Medulla oblongata (tissue), 1 donor: ENCODE measurements around the gene ZMYM4.
A peak's percentile ranks its signal among the peaks of the same experiment; 100 is the strongest.
"Not testable (repeated sequence)": the region's sequence is repeated elsewhere in the genome, so short reads cannot be mapped to it uniquely, and the experiment has no call there.

Source experiments
- DNase-seq: peaks from one replicate; pipeline ENCODE4 v3.0.0-alpha.2; 2015; ENCODE audit errors: extremely low spot score

The ZMYM4 gene

DNA sequence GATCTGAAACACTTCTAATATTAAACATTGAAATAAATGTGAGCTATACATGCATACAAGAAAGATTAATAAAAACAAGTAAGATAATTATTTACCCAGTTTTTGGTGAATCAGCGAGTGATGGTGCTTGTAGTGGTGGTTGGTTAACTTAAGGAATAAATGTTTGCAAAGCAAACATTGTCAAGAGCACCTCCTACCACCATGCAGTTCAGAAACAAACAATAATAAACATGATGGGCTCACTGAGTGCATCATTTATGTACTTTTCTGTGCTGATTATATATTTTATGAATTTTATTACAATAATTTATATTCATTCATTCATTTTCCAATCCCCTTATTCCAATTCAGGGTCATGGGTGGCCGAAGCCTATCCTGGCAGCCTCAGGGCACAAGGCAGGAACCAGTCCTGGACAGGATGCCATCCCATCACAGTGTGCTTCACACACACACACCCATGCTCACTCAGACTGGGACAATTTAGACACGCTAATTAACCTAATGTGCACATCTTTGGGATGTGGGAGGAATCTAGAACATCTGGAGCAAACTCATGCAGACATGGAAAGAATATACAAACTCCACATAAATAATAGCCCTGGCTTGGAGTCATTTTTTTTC is 57.8 kb downstream of the ZMYM4 start:
- no peak for DNase-seq

DNA sequence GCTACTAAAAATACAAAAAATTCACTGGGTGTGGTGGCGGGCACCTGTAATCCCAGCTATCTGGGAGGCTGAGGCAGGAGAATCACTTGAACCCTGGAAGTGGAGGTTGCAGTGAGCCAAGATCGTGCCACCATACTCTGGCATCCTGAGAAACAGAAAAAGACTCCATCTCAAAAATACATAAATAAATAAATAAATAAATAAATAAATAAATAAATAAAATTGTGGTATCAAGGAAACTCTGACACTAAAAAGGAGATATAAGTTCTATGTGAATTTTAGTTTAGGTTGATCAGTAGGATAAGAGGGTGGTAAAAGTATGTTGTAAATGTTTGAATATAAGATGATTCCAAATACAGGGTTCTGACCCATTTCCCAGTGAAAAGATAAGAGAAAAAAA is 63.1 kb downstream of the ZMYM4 start:
- not testable (repeated sequence) for DNase-seq

DNA sequence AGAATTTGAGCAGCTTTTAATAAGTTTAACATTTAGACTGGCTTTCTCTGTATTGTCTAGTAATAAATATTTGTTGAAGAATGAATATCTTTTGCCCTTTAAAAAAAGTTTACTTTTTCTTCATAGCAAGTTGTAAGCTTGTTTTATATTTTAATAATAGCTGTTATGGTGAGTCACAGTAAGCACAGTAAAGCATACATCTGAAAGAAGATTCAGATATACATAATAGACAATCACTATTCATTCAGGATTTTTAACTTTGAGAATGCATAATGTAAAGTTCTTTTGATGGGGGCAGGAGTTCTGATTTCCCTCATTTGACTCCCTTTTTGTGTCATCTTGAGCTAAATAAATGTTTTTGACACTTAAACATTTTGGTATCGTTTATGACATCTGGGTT is 66.0 kb downstream of the ZMYM4 start:
- DNase-seq, result no peak

DNA sequence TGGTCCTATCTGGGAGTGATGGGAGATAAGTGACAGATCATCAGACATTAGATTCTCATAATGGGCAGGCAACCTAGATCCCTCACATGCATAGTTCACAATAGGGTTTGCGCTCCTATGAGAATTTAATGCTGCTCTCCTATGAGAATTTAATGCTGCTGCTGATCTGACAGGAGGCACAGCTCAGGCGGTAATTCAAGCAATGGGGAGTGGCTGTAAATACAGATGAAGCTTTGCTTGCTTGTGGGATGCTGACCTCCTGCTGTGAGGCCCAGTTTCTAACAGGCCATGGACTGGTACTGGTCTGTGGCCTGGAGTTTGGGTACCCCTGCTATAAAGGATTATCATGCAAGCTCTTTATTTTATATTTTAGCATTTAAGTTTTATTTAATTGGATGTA is 72.0 kb downstream of the ZMYM4 start:
- no peak for DNase-seq

DNA sequence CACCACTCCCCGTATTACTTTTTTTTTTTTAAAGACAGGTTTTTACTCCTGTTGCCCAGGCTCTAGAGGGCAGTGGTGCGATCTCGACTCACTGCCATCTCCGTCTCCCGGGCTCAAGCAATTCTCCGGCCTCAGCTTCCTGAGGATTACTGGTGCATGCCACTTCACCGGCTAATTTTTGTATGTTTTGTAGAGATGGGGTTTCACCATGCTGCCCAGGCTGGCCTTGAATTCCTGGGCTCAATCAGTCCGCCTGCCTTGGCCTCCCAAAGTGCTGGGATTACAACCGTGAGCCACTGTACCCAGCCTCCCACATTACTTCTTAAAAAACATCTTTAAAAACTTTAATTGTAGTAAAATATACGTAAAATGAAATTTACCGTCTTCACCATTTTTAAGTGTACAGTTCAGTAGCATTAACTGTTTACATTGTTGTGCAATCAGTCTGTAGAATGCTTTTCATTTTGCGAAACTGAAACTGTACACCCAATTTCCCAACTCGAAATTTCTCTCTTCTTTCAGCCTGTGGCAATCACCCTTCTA is 77.0 kb downstream of the ZMYM4 start:
- DNase-seq, result no peak

DNA sequence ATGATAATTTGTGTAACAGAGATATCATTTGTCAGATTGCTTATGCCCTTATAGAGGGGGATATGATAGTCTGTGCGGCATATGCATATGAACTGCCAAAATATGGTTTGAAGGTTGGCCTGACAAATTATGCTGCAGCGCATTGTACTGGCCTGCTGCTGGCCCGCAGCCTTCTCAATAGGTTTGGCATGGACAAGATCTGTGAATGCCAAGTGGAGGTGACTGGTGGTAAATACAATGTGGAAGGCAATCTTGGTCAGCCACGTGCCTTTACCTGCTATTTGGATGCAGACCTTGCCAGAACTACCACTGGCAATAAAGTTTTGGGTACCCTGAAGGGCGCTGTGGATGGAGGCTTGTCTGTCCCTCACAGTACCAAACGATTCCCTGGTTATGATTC is 82.4 kb downstream of the ZMYM4 start:
- no peak for DNase-seq

DNA sequence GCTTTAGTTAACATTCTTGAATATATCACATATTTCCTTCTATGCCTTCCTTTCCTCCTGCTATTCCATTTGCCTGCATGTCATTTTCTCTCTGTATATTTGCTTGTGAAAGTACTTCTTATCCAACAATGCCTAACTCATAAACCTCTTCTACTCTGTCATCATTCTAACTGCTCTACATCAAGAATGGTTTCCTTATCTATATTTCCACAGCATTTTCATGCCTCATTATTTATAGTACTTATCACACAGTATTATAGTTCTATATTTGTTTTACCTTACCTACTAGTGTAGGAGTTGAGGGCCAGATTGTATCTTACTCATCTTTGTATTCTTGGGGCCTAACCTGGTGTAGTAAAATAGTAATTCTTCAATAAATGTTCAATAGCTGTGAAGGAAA is 91.5 kb downstream of the ZMYM4 start:
- DNase-seq, result no peak

DNA sequence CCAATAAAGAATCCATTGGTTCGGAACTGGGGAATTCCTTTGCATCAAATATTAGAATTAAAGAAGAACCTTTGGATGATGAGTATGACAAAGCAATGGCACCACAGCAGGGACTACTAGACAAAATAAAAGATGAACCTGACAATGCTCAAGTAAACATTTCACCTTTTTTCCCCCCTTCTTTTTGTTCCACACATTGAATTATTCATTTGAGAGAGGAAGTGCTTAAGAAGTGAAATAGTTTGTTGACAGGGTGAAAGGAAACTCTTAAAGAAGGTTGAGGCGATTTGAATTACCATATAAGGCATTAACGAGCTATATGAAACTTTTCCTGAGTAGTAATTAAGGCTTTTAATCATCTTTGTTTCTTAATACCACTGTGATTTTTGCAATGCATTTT is 93.1 kb downstream of the ZMYM4 start:
- DNase-seq, result no peak

DNA sequence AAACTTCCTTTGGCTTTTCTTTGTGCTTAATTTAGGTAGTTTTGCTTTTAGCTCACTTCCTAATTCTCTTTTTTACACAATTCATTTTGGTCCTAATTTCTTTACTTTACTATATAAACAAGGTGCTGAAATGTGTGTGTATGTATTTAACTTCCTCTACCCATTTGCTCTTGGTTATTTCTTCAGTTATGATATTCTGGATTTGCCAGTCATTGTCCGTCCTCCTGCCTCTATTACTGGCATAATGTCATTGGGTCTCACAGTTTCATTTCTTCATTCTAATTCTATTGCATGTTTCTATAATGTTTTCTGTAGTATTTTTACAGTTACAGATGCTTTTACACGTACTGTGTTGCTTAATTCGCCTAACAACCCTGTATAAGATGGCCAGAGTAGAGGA is 96.2 kb downstream of the ZMYM4 start:
- no peak for DNase-seq

DNA sequence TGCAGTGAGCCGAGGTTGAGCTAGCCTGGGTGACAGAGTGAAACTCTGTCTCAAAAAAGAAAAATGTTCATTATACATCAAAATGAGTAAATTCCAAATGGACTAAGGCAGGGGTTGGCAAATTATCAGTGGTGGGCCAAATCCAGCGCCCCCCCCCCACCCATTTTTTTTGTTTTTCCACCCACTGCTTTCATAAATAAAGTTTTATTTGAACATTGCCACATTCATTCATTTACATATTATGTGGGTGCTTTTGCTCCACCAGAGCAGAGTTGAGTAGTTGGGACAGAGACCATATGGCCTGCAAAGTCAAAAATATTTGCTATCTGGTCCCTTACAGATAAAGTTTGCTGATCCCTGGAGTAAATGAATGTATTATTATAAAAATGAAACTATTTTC is 99.4 kb downstream of the ZMYM4 start:
- no peak for DNase-seq

DNA sequence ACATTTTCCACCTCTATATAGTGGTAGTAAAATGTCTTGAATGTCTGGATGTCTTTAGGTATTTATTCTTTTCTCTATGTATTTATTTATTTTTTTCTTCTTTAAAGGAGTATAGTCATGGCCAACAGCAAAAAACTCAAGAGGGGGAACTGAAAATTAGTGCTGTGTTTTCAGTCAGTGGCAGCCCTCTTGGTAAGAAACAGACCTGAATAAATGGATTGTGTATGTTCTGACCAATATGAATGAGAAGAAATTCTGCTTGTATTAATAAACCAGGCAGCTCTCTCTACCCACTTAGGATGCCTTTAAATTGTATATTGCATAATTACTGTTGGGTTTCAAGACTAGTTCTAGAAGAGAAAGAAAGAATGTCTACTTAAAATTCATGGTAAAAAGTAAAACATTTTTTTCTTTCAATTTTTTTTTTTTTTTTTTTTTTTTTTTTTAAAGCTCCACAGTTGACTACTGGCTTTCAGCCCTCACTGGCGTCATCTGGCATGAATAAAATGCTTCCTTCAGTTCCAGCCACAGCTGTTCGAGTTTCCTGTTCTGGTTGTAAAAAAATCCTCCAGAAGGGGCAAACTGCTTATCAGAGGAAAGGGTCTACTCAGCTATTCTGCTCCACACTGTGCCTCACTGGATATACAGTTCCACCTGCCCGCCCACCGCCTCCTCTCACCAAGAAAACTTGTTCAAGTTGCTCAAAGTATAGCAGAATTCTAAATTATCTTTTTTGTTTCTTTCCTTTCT is 101.6 kb downstream of the ZMYM4 start:
- peak; percentile 89 for DNase-seq

DNA sequence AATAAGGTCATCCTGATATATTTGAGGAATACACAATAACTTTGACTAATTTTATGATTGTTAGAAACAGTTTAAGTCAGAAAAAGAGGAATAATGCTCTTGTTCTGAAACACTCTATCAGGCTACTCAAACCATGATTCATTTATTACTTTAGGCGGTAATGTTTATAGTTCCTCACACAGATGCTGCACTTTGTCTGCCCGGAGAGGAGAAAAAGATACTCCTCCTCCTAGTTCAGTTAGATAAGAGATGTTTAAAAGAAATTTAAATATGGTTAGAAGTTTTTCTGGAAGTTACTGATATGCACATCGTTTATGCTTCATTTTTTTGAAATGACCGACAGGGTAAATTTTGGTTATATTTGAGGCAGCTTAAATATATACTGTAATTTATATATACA is 103.0 kb downstream of the ZMYM4 start:
- no peak for DNase-seq

DNA sequence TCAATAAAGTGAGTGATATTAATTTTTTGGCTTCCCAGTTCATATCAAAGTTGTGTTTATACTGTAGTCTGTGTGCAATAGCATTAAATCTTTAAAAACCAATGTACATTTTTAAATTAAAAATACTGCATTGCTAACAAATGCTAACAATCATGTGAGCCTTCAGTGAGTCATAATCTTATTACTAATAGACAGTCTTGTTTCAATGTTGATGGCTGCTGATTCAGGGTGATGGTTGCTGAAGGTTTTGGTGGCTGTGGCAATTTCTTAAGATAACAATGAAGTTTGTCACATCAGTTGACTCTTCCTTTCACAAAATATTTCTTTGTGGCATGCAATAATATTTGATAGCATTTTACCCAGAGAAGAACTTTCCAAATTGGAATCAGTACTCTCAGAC is 109.0 kb downstream of the ZMYM4 start:
- DNase-seq, result no peak

DNA sequence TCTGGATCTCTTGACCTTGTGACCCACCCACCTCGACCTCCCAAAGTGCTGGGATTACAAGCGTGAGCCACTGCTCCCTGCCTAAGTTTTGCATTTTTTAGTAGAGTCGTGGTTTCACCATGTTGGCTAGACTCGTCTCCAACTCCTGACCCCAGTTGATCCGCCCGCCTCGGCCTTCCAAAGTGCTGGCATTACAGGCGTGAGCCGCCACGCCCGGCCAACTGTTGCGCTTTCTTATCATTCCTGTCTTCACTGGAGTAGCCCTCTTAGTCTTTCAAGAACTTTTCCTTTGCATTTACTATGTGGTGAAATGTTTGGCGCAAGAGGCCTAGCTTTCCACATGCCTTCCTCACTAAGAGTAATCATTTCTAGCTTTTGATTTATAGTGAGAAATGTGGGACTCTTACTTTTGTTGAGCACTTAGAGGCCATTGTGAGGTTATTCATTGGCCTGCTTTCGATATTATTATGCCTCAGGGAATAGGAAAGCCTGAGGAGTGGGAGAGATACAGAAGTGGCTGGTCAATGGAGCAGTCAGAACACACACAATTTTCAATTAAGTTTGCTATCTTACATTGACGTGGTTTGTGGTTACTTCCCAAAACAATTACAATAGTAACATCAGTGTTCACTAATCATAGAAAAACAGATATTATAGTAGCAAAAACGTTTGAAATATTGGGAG is 111.0 kb downstream of the ZMYM4 start:
- no peak for DNase-seq

DNA sequence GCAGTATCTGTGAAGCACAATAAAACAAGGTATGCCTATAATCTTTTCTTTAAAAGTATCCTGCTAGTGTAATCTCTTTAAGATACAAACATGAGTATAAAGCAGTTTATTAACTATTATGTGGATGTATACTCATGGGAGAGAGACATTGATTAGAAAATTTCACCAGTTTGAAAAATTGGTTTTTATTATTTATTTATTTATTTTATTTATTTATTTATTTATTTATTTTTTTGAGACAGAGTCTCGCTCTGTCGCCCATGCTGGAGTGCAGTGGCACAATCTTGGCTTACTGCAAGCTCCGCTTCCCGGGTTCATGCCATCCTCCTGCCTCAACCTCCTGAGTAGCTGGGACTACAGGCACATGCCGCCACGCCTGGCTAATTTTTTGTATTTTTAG is 111.6 kb downstream of the ZMYM4 start:
- not testable (repeated sequence) for DNase-seq

DNA sequence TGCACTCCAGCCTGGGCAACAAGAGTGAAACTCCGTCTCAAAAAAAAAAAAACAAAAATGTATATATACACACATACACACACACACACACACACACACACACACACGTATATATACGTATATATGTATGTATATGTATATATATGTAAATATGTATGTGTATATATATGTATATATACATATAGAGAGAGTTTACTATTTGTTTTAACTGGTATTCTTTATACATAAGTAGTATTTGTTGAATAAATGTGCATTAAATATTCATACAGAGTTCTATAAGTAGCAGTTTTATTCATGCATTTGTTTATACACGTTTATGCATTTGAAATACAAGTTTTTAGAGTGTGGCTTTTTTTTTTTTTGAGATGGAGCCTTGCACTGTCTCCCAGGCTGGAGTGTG is 113.6 kb downstream of the ZMYM4 start:
- no peak for DNase-seq

DNA sequence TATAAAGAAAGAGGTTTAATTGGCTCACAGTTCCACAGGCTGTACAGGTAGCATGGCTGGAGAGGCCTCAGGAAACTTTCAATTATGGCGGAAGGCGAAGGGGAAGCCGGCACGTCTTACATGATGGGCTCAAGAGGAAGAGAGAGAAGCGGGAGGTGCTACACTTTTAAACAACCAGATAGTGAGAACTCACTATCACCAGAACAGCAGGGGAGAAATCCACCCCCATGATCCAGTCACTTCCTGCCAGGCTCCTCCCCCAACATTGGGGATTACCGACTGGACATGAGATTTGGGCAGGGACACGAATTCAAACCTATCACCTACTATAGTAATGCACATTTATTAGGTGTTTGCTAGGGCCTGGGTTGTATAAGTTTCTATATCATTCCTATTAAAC is 117.8 kb downstream of the ZMYM4 start:
- no peak for DNase-seq

DNA sequence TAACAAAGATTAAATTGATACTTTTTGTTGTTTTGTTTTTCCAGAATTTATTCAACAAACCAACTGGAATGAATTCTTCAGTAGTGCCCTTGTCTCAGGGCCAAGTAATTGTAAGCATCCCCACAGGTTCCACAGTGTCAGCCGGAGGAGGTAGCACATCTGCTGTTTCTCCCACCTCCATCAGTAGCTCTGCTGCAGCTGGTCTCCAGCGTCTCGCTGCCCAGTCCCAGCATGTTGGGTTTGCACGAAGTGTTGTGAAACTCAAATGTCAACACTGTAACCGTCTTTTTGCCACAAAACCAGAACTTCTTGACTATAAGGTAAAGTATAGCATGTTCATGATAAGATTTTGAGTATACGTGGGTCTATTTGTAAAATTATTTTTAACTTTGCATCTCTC is 118.5 kb downstream of the ZMYM4 start:
- no peak for DNase-seq

DNA sequence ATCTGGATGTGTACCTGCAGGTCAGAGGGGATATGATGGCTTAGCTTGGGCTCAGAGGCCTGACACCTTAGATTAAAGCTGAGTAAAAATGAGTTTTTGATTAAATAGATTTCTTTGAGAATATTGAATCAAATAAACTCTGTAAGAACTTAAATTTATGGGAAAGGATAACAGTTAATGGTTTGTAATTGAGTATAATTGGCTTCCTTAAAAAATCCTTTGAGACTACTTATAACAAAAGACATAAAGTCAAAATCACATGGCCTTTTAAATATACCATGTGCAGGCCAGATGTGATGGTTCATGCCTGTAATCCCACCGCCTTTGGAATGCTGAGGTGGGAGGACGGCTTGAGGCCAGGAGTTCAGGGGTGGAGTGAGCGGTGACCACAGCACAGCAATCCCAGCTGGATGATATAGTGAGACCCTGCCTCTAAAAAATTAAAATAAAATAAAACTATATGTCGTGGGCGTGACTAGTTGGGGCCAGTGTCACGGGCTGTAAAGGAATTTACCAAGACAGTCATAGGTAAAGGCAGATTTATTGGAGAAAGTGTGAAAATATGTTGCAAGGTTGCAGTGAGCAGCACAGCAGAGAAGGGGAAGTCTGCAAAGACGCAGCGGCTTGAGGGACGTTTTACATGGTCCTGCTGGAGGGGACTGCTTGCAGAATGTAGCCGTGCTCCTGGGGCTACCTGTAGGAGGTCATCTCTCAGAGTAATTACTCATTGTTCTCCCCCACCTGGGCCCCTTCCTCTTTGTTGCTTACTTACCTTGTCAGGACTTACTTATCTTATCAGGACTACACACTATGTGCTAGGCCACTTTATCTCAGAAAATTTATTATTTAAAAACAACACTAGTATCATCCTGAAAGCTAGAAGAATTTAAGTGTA is 122.3 kb downstream of the ZMYM4 start:
- DNase-seq, result no peak

DNA sequence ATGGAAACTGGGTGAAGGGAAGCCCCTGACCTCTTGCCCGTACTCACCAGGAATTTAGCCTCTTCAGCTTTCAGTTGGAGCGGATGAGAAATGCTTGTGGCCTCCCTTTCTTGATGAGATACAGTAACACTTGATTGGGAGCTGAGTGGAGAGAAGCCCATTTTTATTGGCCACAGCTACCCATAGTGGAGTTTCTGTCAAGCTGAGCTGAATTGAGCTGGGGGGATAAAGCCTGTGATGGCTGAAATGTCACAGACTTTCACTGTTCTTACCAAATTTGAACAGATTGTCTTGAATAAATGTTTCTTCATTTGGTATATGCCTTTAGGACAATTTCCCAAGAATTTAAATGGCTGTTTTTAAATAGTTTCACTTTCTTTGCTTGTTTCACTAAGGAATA is 125.9 kb downstream of the ZMYM4 start:
- DNase-seq, result no peak

DNA sequence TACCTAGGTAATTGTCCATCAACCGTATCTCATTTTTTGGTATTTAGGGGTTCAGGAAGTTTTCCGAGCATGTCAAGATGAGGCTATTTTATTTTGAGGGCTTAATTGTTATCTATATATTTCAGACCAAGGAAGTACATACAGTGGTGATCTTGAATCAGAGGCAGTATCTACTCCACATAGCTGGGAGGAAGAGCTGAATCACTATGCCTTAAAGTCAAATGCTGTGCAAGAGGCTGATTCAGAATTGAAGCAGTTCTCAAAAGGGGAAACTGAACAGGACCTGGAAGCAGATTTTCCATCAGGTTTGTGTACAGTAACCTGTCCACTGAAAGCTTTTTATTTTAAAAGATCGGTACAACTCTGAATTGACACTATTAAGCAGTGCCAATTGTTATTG is 130.2 kb downstream of the ZMYM4 start:
- no peak for DNase-seq

DNA sequence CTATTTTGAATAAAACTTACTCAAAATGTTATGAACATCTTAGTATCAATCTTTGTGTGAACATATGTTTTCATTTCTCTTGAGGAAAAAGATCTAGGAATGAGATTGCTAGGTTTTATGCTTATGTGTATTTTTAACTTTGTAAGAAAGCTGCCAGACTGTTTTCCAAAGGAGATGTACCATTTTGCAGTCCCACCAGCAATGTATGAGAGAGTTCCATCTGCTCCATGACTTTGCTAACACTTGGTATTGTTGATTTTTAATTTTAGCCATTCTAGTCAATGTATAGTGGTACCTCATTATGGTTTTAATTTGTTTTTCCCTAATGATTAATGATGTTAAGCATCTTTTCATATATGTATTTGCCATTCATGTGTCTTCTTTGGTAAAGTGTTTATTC is 132.5 kb downstream of the ZMYM4 start:
- DNase-seq, result no peak
